K562 (cell line): Measurements from ENCODE around the gene PPP2R2B. TPM values are rescaled to one million over a fixed set of nuclear protein-coding genes. Genes with fewer than 3 reads are reported as not detected.

Source experiments
- ATAC-seq: fragments of 200-7000 bp; cut with Tn5 transposase; 3 replicates; pipeline ENCODE4 v1.9.1; 2020; ENCODE audit warnings: moderate library complexity
- BruUV-seq: library from RNA; stranded (reverse); fragments of 400-500 nt; replicated peaks from 2 replicates; lab custom pipeline; 2021; lab: Mats Ljungman, UMichigan
- CTCF ChIA-PET: fragments of 300-600 bp; formaldehyde crosslinking; extraction: SDS; loops from one replicate; lab custom pipeline; 2021; ENCODE audit warnings: low intra/inter-chr PET ratio; lab: Yijun Ruan, JAX
- POLR2A ChIA-PET: fragments of 300-600, 350-650 bp; sonication (Branson Sonifier 250); formaldehyde crosslinking; extraction: SDS; loops from one replicate; lab custom pipeline; 2021; ENCODE audit warnings: antibody characterized with exemption, inconsistent platforms; lab: Yijun Ruan, JAX
- DNase-seq, 4 experiments: peaks; one replicate each; pipeline versions ENCODE4 v3.0.0 to v3.0.0-alpha.2; 2011 to 2018; ENCODE audit warnings: low spot score in 3 of 4, mixed read lengths in 3 of 4; ENCODE audit errors: extremely low read depth in 1 of 4
- FAIRE-seq: peaks from 2 replicates; lab custom pipeline; 2011; peaks lifted over from hg19 to GRCh38; lab: Jason Lieb, UNC
- H2AFZ ChIP-seq: 2 replicates; pipeline ENCODE4 v1.6.0; 2011; ENCODE audit warnings: low read depth, low read length, control low read depth, inconsistent platforms
- H3K27ac ChIP-seq: fragments of 200-600 bp; 3 replicates; pipeline ENCODE4 v1.8.0; 2011; ENCODE audit warnings: low read depth, mild to moderate bottlenecking, control low read depth, inconsistent platforms, low read length, moderate library complexity, mixed read lengths; ENCODE audit errors: extremely low read depth
- H3K27me3 ChIP-seq, 2 experiments: fragments of 300-600 bp in 1 of 2; 2 replicates in 1 of 2; 3 replicates in 1 of 2; pipeline versions ENCODE4 v1.6.0 to v1.8.0; 2011; ENCODE audit warnings: inconsistent platforms in 2 of 2, low read length in 2 of 2, mild to moderate bottlenecking in 1 of 2, mixed read lengths in 1 of 2, moderate library complexity in 1 of 2; ENCODE audit not compliant: control insufficient read depth in 2 of 2, insufficient read depth in 2 of 2
- H3K36me3 ChIP-seq: fragments of 300-600 bp; 3 replicates; pipeline ENCODE4 v1.8.0; 2011; ENCODE audit warnings: mild to moderate bottlenecking, low read length, inconsistent platforms; ENCODE audit not compliant: control insufficient read depth, insufficient read depth
- H3K4me1 ChIP-seq, 2 experiments: fragments of 200-600 bp in 1 of 2; replicated peaks in 1 of 2; 2 replicates in 1 of 2; 3 replicates in 1 of 2; pipeline versions ENCODE4 v1.5.1 to v1.8.0; 2011; ENCODE audit warnings: inconsistent platforms in 2 of 2, low read length in 2 of 2, mild to moderate bottlenecking in 1 of 2, mixed read lengths in 1 of 2, moderate library complexity in 1 of 2; ENCODE audit not compliant: control insufficient read depth in 2 of 2, insufficient read depth in 2 of 2
- H3K4me2 ChIP-seq: 2 replicates; pipeline ENCODE4 v1.6.1; 2011; ENCODE audit warnings: low read length, control low read depth, inconsistent platforms, mixed read lengths; ENCODE audit not compliant: insufficient read depth
- H3K4me3 ChIP-seq: fragments of 200-600 bp; sonication (generic), shearing (Covaris generic); 2 replicates; pipeline ENCODE4 v1.5.1; 2016; ENCODE audit warnings: control low read depth, inconsistent platforms
- H3K79me2 ChIP-seq: fragments of 200-600 bp; 3 replicates; pipeline ENCODE4 v1.8.0; 2011; ENCODE audit warnings: low read length, inconsistent platforms; ENCODE audit not compliant: control insufficient read depth, insufficient read depth
- H3K9ac ChIP-seq, 2 experiments: 2 replicates each; pipeline versions ENCODE4 v1.6.0 to v1.6.1; 2011; ENCODE audit warnings: low read depth in 2 of 2, low read length in 2 of 2, control low read depth in 1 of 2, inconsistent platforms in 1 of 2, mild to moderate bottlenecking in 1 of 2, mixed read lengths in 1 of 2; ENCODE audit not compliant: insufficient read depth in 1 of 2
- H3K9me1 ChIP-seq: one replicate; pipeline ENCODE4 v1.6.0; 2011; ENCODE audit warnings: inconsistent platforms, mild to moderate bottlenecking, low read length, moderate library complexity; ENCODE audit not compliant: control insufficient read depth, insufficient read depth
- H3K9me3 ChIP-seq: replicated peaks from 2 replicates; pipeline ENCODE4 v1.5.1; 2011; ENCODE audit warnings: low read depth, low read length, inconsistent platforms; ENCODE audit not compliant: control insufficient read depth, insufficient read depth
- H4K20me1 ChIP-seq: replicated peaks from 2 replicates; pipeline ENCODE4 v1.6.1; 2011; ENCODE audit warnings: low read length, inconsistent platforms, mixed read lengths; ENCODE audit not compliant: control insufficient read depth, insufficient read depth
- CEBPZ ChIP-seq: fragments of 150-350 bp; IDR thresholded peaks from 2 replicates; pipeline ENCODE4 v1.6.1; 2014; ENCODE audit warnings: low read depth, mild to moderate bottlenecking, low read length, borderline replicate concordance
- HNRNPK ChIP-seq: fragments of 200-400 bp; formaldehyde crosslinking; IDR thresholded peaks from one replicate; pipeline ENCODE4 v1.6.1; 2018; ENCODE audit warnings: mild to moderate bottlenecking, low read depth, low read length; ENCODE audit not compliant: poor library complexity, severe bottlenecking
- KHSRP ChIP-seq: fragments of 450-650 bp; IDR thresholded peaks from 2 replicates; pipeline ENCODE4 v1.6.1; 2017
- POLR2H ChIP-seq: IDR thresholded peaks from 2 replicates; pipeline ENCODE4 v1.6.1; 2016; ENCODE audit warnings: missing genetic modification characterization, low read depth, mild to moderate bottlenecking, control low read depth, missing compliant biosample characterization, moderate library complexity
- SAP30 ChIP-seq: fragments of 200-600 bp; sonication (generic); IDR thresholded peaks from 2 replicates; pipeline ENCODE4 v1.6.1; 2012; ENCODE audit warnings: borderline replicate concordance, low read depth, mild to moderate bottlenecking, moderate library complexity, low read length, control low read depth, inconsistent platforms; ENCODE audit not compliant: insufficient read depth, poor library complexity, severe bottlenecking
- ZBTB5 ChIP-seq: fragments of 450-650 bp; IDR thresholded peaks from 2 replicates; pipeline ENCODE4 v1.6.1; 2017; ENCODE audit warnings: antibody characterized with exemption
- ZNF408 ChIP-seq: fragments of 250-450 bp; sonication (Bioruptor Pico); IDR thresholded peaks from 2 replicates; pipeline ENCODE4 v1.4.0; 2020; ENCODE audit warnings: low read depth, mild to moderate bottlenecking, moderate library complexity
- in situ Hi-C: fragments of 300-500 bp; cut with MboI; formaldehyde crosslinking; loops from 4 replicates; pipeline ENCODE4 v1.15.0; 2018; ENCODE audit warnings: inconsistent platforms, mixed read lengths
- intact Hi-C: fragments of 100-400 bp; cut with micrococcal nuclease; formaldehyde crosslinking; loops from 2 replicates; pipeline ENCODE4 v1.14.2; 2022
- polyA plus RNA-seq, 8 experiments: library from polyadenylated mRNA; depleted of rRNA in 4 of 8; stranded (reverse) in 5 of 8; unstranded in 3 of 8; fragments of >200 nt; fragmentation: Nextera tagmentation in 2 of 8; fragmentation: Illumina TruSeq in 1 of 8; extraction: Ambion mirVana in 2 of 8; extraction: Trizol in 1 of 8; gene quantifications; 2 replicates each; pipeline versions ENCODE4 v1.2.1 to v1.2.3, GENCODE V29; 2011 to 2014; ENCODE audit warnings: inconsistent platforms in 1 of 8, missing spikeins in 1 of 8
- total RNA-seq, 7 experiments: library from RNA; depleted of rRNA in 6 of 7; stranded (reverse); fragments of >200 nt in 6 of 7; fragmentation: Illumina TruSeq in 2 of 7; extraction: Trizol in 2 of 7; gene quantifications; 2 replicates each; pipeline versions ENCODE4 v1.2.1 to v1.2.3, GENCODE V29; 2011 to 2021; ENCODE audit warnings: low replicate concordance in 1 of 7

PPP2R2B gene
- total and polyA plus RNA-seq, 9 of the 15 experiments (the other 6 are each of a cell fraction or from before 2014, with no cell fraction given): not detected

DNA sequence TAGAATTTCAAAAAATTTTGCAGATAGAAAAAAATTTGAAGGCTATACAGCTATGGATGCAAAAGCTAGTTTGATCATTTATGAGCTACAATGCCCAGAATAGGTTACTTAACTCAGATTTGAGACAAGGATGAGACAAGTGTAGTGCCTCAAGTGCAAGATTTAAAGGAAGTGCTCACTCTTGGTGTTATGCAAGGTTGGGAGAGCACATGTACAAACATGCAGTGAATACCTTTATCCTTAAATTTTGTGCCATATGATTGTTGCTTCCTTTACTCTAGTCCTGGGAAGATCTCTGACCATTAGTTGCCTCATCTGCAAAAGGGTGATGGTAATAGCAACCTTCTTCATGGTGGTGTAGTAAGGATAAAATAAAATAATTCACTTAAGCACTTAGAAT, 31.7 kb upstream of the PPP2R2B start:
- intact Hi-C loops: no loop called here
- no peak for FAIRE-seq
- Histone ChIP-seq H3K4me3 (no peak overlapping the region), H3K9me3 (no peaks in the 10 kb centered on the region), H2AFZ (no peak overlapping the region), H3K9me1 (no peaks in the 10 kb centered on the region), H3K79me2 (no peaks in the 10 kb centered on the region), H3K27ac (no peak overlapping the region), H4K20me1 (no peaks in the 10 kb centered on the region), H3K36me3 (no peaks in the 10 kb centered on the region), H3K27me3 (no peaks in the 10 kb centered on the region), H3K9ac (no peak overlapping the region), H3K4me2 (no peak overlapping the region), H3K4me1 (no peaks in the 10 kb centered on the region)
- TF ChIP-seq ZNF408 (CRISPR knock-in tag): no peak
- no peak for TF ChIP-seq CEBPZ
- no peak for TF ChIP-seq SAP30
- no peak for TF ChIP-seq ZBTB5
- no peak for TF ChIP-seq KHSRP
- TF ChIP-seq POLR2H (tag): no peak
- no peak for TF ChIP-seq HNRNPK
- ATAC-seq: no peak
- CTCF ChIA-PET: no interaction called here
- no peak for DNase-seq
- POLR2A ChIA-PET: no interaction called here
- in situ Hi-C loops: no loop called here
- BruUV-seq: no TSS peak
